Body of pancreas (tissue), 4 donors: ENCODE results near the gene CTPS1.

Experiments
- CTCF ChIP-seq, 7 experiments: fragments of 450-650 bp in 4 of 7; fragments of 200-600 bp in 3 of 7; sonication (generic) in 3 of 7; IDR thresholded peaks; one replicate each; pipeline ENCODE4 v1.5.1; 2016 to 2019; ENCODE audit warnings: antibody characterized with exemption in 7 of 7
- POLR2A ChIP-seq, 3 donors: fragments of 450-650 bp; IDR thresholded peaks; one replicate each; pipeline ENCODE4 v1.6.1; 2016; ENCODE audit warnings: antibody characterized with exemption in 3 of 3, mild to moderate bottlenecking in 2 of 3

GRCh38 chr1:40951943-40952743 lies 27.4 kb upstream of the CTPS1 start:
- TF ChIP-seq CTCF (IDR thresholded peaks at IDR 0.05) (peak; percentile 85 to 97 (median 96)), POLR2A (IDR thresholded peaks at IDR 0.05) (no peak)
